GM21619 (cell line): Measurements from ENCODE around the gene INPP5A.
"Not testable (repeated sequence)": the region's sequence is repeated elsewhere in the genome, so short reads cannot be mapped to it uniquely, and the experiment has no call there.

Experiments used
- ATAC-seq: cut with Tn5 transposase; IDR thresholded peaks from one replicate; pipeline ENCODE4 v1.9.1; 2021; ENCODE audit not compliant: unreplicated experiment

INPP5A gene

GRCh38 chr10:132591166-132591971 is 53.8 kb downstream of the INPP5A start:
- no peak for ATAC-seq

GRCh38 chr10:132592790-132593383 is 55.3 kb downstream of the INPP5A start:
- peak; percentile 1 for ATAC-seq

GRCh38 chr10:132593389-132593788 is 55.8 kb downstream of the INPP5A start:
- peak; percentile 63 for ATAC-seq

- peak; percentile 63 for ATAC-seq
Measured at GRCh38 chr10:132593900-132594876, 56.6 kb downstream of the INPP5A start.

- ATAC-seq = no peak
Measured at GRCh38 chr10:132595021-132595420, 57.4 kb downstream of the INPP5A start.

GRCh38 chr10:132595854-132596253 is 58.3 kb downstream of the INPP5A start:
- ATAC-seq = no peak

- no peak for ATAC-seq
Measured at GRCh38 chr10:132596742-132597279, 59.2 kb downstream of the INPP5A start.

- ATAC-seq = no peak
Measured at GRCh38 chr10:132597654-132598053, 60.1 kb downstream of the INPP5A start.

- not testable (repeated sequence) for ATAC-seq
Measured at GRCh38 chr10:132599023-132599618, 61.5 kb downstream of the INPP5A start.

GRCh38 chr10:132599732-132600131 is 62.1 kb downstream of the INPP5A start:
- ATAC-seq = no peak

GRCh38 chr10:132600416-132600815 is 62.8 kb downstream of the INPP5A start:
- ATAC-seq = no peak

- ATAC-seq = no peak
Measured at GRCh38 chr10:132601567-132601966, 64.0 kb downstream of the INPP5A start.

- ATAC-seq = no peak
Measured at GRCh38 chr10:132602614-132603013, 65.0 kb downstream of the INPP5A start.

- no peak for ATAC-seq
Measured at GRCh38 chr10:132603851-132604533, 66.4 kb downstream of the INPP5A start.

GRCh38 chr10:132604686-132605085 is 67.1 kb downstream of the INPP5A start:
- ATAC-seq = no peak

GRCh38 chr10:132605390-132605789 is 67.8 kb downstream of the INPP5A start:
- no peak for ATAC-seq

- ATAC-seq = no peak
Measured at GRCh38 chr10:132606031-132606491, 68.5 kb downstream of the INPP5A start.

- no peak for ATAC-seq
Measured at GRCh38 chr10:132606536-132607316, 69.1 kb downstream of the INPP5A start.

- no peak for ATAC-seq
Measured at GRCh38 chr10:132607491-132607890, 69.9 kb downstream of the INPP5A start.
